Stimulated activated effector memory CD8-positive, alpha-beta T cell treated with anti-CD3 and anti-CD28 coated beads, Interleukin-12 subunit alpha, Interleukin-12 subunit beta, amount 100 ng/mL, for 72 hours (primary cell): ENCODE measurements around the gene SCNN1B.
"Not testable (repeated sequence)": the region's sequence is repeated elsewhere in the genome, so short reads cannot be mapped to it uniquely, and the experiment has no call there.

ENCODE experiments used
- ATAC-seq: fragments of 150-1000 bp; cut with Tn5 transposase; 2 replicates; pipeline ENCODE4 v1.10.0; 2021
- DNase-seq, 2 donors: peaks; one replicate each; pipeline ENCODE4 v3.0.0; 2021 to 2022; ENCODE audit warnings: low spot score in 2 of 2
- H3K27ac Mint-ChIP-seq: one replicate; pipeline ENCODE4 v1.8.0; 2022; ENCODE audit warnings: mild to moderate bottlenecking, mixed read lengths
- H3K36me3 Mint-ChIP-seq: one replicate; pipeline ENCODE4 v1.8.0; 2022; ENCODE audit warnings: mild to moderate bottlenecking, mixed read lengths
- H3K4me1 Mint-ChIP-seq: one replicate; pipeline ENCODE4 v1.8.0; 2022; ENCODE audit warnings: mixed read lengths
- H3K4me3 Mint-ChIP-seq: one replicate; pipeline ENCODE4 v1.8.0; 2022; ENCODE audit warnings: mild to moderate bottlenecking, mixed read lengths
- H3K9me3 Mint-ChIP-seq: one replicate; pipeline ENCODE4 v1.8.0; 2022; ENCODE audit warnings: mixed read lengths

Gene SCNN1B

GRCh38 chr16:23369416-23369815 lies 67.3 kb downstream of the SCNN1B start:
- ATAC-seq: no peak
- no peak overlapping the region for H3K27ac Mint-ChIP-seq
- H3K9me3 Mint-ChIP-seq: no peaks in the 10 kb centered on the region
- H3K36me3 Mint-ChIP-seq: peaks cover 5% of the 10 kb centered on the region
- H3K4me1 Mint-ChIP-seq: peaks cover 11% of the 10 kb centered on the region
- no peak overlapping the region for H3K4me3 Mint-ChIP-seq
- no peak for DNase-seq

- Mint-ChIP-seq H3K9me3 (no peaks in the 10 kb centered on the region), H3K27ac (no peak overlapping the region), H3K4me3 (no peak overlapping the region), H3K4me1 (no peaks in the 10 kb centered on the region), H3K36me3 (peaks cover 5% of the 10 kb centered on the region)
- ATAC-seq (no peak), DNase-seq (no peak)
Measured at GRCh38 chr16:23371368-23371767, 69.3 kb downstream of the SCNN1B start.

GRCh38 chr16:23373436-23374219 lies 71.5 kb downstream of the SCNN1B start:
- Mint-ChIP-seq H3K4me3 (no peak overlapping the region), H3K4me1 (no peaks in the 10 kb centered on the region), H3K9me3 (no peaks in the 10 kb centered on the region), H3K36me3 (peaks cover 5% of the 10 kb centered on the region), H3K27ac (no peak overlapping the region)
- no peak for DNase-seq
- ATAC-seq: no peak

GRCh38 chr16:23374721-23375510 lies 72.8 kb downstream of the SCNN1B start:
- ATAC-seq (no peak), DNase-seq (no peak)
- no peaks in the 10 kb centered on the region for H3K9me3 Mint-ChIP-seq

GRCh38 chr16:23375643-23376042 lies 73.5 kb downstream of the SCNN1B start:
- no peak overlapping the region for H3K4me3 Mint-ChIP-seq
- ATAC-seq: no peak
- no peaks in the 10 kb centered on the region for H3K4me1 Mint-ChIP-seq
- DNase-seq: no peak
- peaks cover 5% of the 10 kb centered on the region for H3K36me3 Mint-ChIP-seq
- H3K9me3 Mint-ChIP-seq: no peaks in the 10 kb centered on the region
- no peak overlapping the region for H3K27ac Mint-ChIP-seq

More at GRCh38 chr16:23374721-23375510, 72.8 kb downstream of the SCNN1B start:
- H3K4me3 Mint-ChIP-seq: no peak overlapping the region
- H3K27ac Mint-ChIP-seq: no peak overlapping the region
- peaks cover 5% of the 10 kb centered on the region for H3K36me3 Mint-ChIP-seq
- H3K4me1 Mint-ChIP-seq: no peaks in the 10 kb centered on the region

GRCh38 chr16:23377071-23377931 lies 75.2 kb downstream of the SCNN1B start:
- peaks cover 5% of the 10 kb centered on the region for H3K36me3 Mint-ChIP-seq
- DNase-seq: no peak

GRCh38 chr16:23378256-23378655 lies 76.2 kb downstream of the SCNN1B start:
- H3K9me3 Mint-ChIP-seq: no peaks in the 10 kb centered on the region
- H3K4me3 Mint-ChIP-seq: no peak overlapping the region
- peaks cover 4% of the 10 kb centered on the region for H3K36me3 Mint-ChIP-seq
- H3K4me1 Mint-ChIP-seq: no peaks in the 10 kb centered on the region
- no peak for DNase-seq
- ATAC-seq: no peak
- H3K27ac Mint-ChIP-seq: no peak overlapping the region

More at GRCh38 chr16:23377071-23377931, 75.2 kb downstream of the SCNN1B start:
- no peaks in the 10 kb centered on the region for H3K4me1 Mint-ChIP-seq
- no peak overlapping the region for H3K4me3 Mint-ChIP-seq
- no peak for ATAC-seq
- H3K27ac Mint-ChIP-seq: no peak overlapping the region
- H3K9me3 Mint-ChIP-seq: no peaks in the 10 kb centered on the region

GRCh38 chr16:23378921-23379320 lies 76.8 kb downstream of the SCNN1B start:
- Mint-ChIP-seq H3K27ac (no peak overlapping the region), H3K9me3 (no peaks in the 10 kb centered on the region), H3K4me3 (no peak overlapping the region), H3K4me1 (no peaks in the 10 kb centered on the region), H3K36me3 (no peaks in the 10 kb centered on the region)
- no peak for ATAC-seq
- no peak for DNase-seq

- DNase-seq (no peak), ATAC-seq (no peak)
- Mint-ChIP-seq H3K27ac (no peak overlapping the region), H3K4me1 (no peaks in the 10 kb centered on the region), H3K4me3 (no peak overlapping the region), H3K9me3 (no peaks in the 10 kb centered on the region), H3K36me3 (no peaks in the 10 kb centered on the region)
Measured at GRCh38 chr16:23379707-23380106, 77.6 kb downstream of the SCNN1B start.

GRCh38 chr16:23380501-23380951 lies 78.4 kb downstream of the SCNN1B start:
- Mint-ChIP-seq H3K4me1 (no peaks in the 10 kb centered on the region), H3K27ac (no peak overlapping the region), H3K36me3 (no peaks in the 10 kb centered on the region), H3K4me3 (no peak overlapping the region), H3K9me3 (no peaks in the 10 kb centered on the region)
- ATAC-seq (no peak), DNase-seq (no peak)

- ATAC-seq, DNase-seq, H3K9me3 Mint-ChIP-seq, H3K36me3 Mint-ChIP-seq, H3K4me1 Mint-ChIP-seq, H3K27ac Mint-ChIP-seq, H3K4me3 Mint-ChIP-seq: not testable (repeated sequence)
Measured at GRCh38 chr16:23381702-23382101, 79.6 kb downstream of the SCNN1B start.

GRCh38 chr16:23382279-23382678 lies 80.2 kb downstream of the SCNN1B start:
- no peak overlapping the region for H3K4me3 Mint-ChIP-seq
- H3K36me3 Mint-ChIP-seq: no peaks in the 10 kb centered on the region
- ATAC-seq (no peak), DNase-seq (no peak)
- no peaks in the 10 kb centered on the region for H3K9me3 Mint-ChIP-seq
- no peaks in the 10 kb centered on the region for H3K4me1 Mint-ChIP-seq
- H3K27ac Mint-ChIP-seq: no peak overlapping the region

GRCh38 chr16:23383881-23384280 lies 81.8 kb downstream of the SCNN1B start:
- Mint-ChIP-seq H3K36me3 (peaks cover 13% of the 10 kb centered on the region), H3K4me1 (no peaks in the 10 kb centered on the region), H3K27ac (no peak overlapping the region), H3K9me3 (no peaks in the 10 kb centered on the region), H3K4me3 (no peak overlapping the region)
- DNase-seq (no peak), ATAC-seq (no peak)

GRCh38 chr16:23384878-23385277 lies 82.8 kb downstream of the SCNN1B start:
- Mint-ChIP-seq H3K4me3 (no peak overlapping the region), H3K27ac (no peak overlapping the region), H3K4me1 (no peaks in the 10 kb centered on the region), H3K9me3 (no peaks in the 10 kb centered on the region), H3K36me3 (peaks cover 16% of the 10 kb centered on the region)
- ATAC-seq: no peak
- DNase-seq: no peak

GRCh38 chr16:23385441-23385840 lies 83.3 kb downstream of the SCNN1B start:
- DNase-seq: no peak
- H3K36me3 Mint-ChIP-seq: peaks cover 19% of the 10 kb centered on the region
- no peaks in the 10 kb centered on the region for H3K4me1 Mint-ChIP-seq

More at GRCh38 chr16:23385441-23385840, 83.3 kb downstream of the SCNN1B start:
- no peak overlapping the region for H3K27ac Mint-ChIP-seq
- no peak overlapping the region for H3K4me3 Mint-ChIP-seq
- no peaks in the 10 kb centered on the region for H3K9me3 Mint-ChIP-seq
- ATAC-seq: no peak
